ENCODE measurements around the gene OR6C70.

OR6C70 gene

GRCh38 chr12:55470088-55470829, at the start of gene OR6C70:
Gene OR6C70 (minus strand): TSS chr12:55470138. CDS start chr12:55470138, 0 bp downstream.
- no peak for TF ChIP-seq CTCF (IDR thresholded peaks at IDR 0.05; ENCODE audit: low read depth, low read length)
- no peak within 1 kb of the TSS for H3K4me3 ChIP-seq (ENCODE audit: low read depth, low read length)

DNA sequence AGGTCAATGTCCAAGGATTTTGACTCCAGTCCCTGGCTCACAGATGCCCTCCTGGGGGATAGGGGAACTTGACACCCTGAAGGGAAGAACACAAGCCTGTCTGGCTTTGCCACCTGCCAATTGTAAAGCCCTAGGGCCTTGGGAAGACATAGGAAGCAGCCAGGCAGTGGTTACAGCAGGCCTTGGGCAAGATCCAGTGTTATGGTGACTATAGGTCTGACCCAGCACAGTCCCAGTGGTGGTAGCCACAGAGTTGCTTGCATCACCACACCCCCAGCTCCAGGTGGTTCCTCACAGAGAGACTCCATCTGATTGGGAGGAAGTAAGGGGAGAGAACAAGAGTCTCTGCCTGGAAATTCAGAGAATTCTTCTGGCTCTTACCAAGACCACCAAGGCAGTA, 46.5 kb upstream of the OR6C70 start:
- no peak overlapping the region for H3K4me3 ChIP-seq (ENCODE audit: low read depth, low read length)
- TF ChIP-seq CTCF (IDR thresholded peaks at IDR 0.05; ENCODE audit: low read depth, low read length): no peak

DNA sequence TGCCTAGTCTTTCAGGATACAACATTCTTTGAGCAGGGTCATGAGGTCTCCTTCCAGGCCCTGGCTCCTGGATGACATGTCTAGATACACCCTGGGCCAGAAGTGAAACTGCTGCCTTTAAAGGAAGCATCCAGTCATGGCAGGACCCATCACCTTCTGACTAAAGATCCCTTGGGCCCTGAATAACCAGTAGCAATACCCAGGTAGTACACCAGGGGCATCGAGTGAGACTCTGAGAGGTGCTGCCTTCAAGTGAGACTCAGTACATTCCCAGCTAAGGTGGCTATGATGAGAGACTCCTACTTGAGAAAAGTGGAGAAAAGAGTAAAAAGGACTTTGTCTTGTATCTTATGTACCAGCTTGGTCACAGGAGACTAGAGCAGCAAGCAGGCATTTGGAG, 45.8 kb upstream of the OR6C70 start:
- TF ChIP-seq CTCF (IDR thresholded peaks at IDR 0.05; ENCODE audit: low read depth, low read length): no peak

GRCh38 chr12:55501601-55502000, 31.7 kb upstream of the OR6C70 start:
- no peak for TF ChIP-seq CTCF (IDR thresholded peaks at IDR 0.05; ENCODE audit: low read depth, low read length)
- H3K4me3 ChIP-seq (ENCODE audit: low read depth, low read length): no peak overlapping the region

More for the DNA sequence above, 45.8 kb upstream of the OR6C70 start:
- no peak overlapping the region for H3K4me3 ChIP-seq (ENCODE audit: low read depth, low read length)

DNA sequence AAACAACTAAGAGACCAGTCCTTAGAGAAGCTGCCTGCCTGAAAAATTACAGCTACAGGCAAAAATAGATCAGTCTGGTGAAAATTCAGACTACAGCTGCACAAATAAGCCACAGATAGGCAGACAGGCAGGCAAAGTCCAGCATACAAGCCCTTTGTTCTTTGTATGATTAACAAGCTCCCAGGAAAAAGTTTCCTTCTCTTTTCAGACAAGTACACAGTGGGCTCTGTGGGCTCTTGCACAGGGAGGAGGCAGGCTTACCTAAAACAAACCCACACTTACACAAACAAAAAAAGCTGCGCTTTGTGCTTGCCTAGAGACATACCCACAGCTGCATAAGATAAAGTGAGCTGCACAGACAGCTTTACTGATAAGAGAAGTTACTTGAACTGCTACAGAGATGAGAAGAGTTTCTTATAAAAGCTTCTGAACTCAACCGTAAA, 29.9 kb upstream of the OR6C70 start:
- TF ChIP-seq CTCF (IDR thresholded peaks at IDR 0.05; ENCODE audit: low read depth, low read length): no peak
- H3K4me3 ChIP-seq (ENCODE audit: low read depth, low read length): no peak overlapping the region

DNA sequence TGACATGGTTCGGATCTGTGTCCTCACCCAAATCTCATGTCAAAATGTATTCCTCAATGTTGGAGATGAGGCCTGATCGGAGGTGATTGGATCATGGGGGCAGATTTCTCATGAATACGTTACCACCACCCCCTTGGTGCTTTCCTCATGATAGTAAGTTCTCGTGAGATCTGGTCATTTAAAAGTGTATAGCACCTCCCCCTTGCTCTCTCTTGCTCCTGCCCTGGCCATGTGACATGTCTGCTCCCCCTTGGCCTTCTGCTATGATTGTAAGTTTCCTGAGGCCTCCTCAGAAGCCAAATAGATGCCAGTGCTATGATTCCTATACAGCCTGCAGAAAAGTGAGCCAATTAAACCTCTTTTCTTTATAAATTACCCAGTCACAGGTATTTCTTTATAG, 29.3 kb upstream of the OR6C70 start:
- H3K4me3 ChIP-seq (ENCODE audit: low read depth, low read length): no peak overlapping the region
- no peak for TF ChIP-seq CTCF (IDR thresholded peaks at IDR 0.05; ENCODE audit: low read depth, low read length)

DNA sequence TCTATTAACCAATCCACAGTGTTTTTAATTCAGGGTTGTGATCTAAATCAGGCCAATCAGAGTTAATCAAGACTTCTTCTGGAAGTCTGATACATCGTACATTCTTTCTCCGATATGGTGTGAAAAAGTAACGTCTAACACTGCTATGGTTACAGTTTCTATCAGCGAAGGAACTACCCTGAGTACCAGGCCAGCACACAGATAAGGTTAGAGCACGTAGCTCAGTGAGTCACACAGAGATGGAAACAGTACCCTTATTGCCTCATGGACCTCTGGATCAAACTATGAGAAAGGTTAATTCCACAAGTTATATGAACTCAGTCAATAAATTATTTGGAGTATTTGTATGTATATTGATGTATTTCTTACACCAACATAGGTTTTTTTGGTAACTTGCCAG, 25.6 kb upstream of the OR6C70 start:
- H3K4me3 ChIP-seq (ENCODE audit: low read depth, low read length): no peak overlapping the region
- no peak for TF ChIP-seq CTCF (IDR thresholded peaks at IDR 0.05; ENCODE audit: low read depth, low read length)

Data from WI38 (cell line).